GM19025 (cell line): ENCODE data around the gene SGK1.
"Not testable (repeated sequence)": the region's sequence is repeated elsewhere in the genome, so short reads cannot be mapped to it uniquely, and the experiment has no call there.

ENCODE experiments used
- ATAC-seq: cut with Tn5 transposase; IDR thresholded peaks from one replicate; pipeline ENCODE4 v1.9.1; 2021; ENCODE audit warnings: mild to moderate bottlenecking, low read depth, moderate library complexity; ENCODE audit not compliant: unreplicated experiment

The SGK1 gene

GRCh38 chr6:134196568-134197193 is 121.2 kb downstream of the SGK1 start:
- ATAC-seq: no peak

- ATAC-seq: no peak
These were observed 121.9 kb downstream of the SGK1 start for GRCh38 chr6:134195985-134196384.

GRCh38 chr6:134195164-134195906 is 122.6 kb downstream of the SGK1 start:
- no peak for ATAC-seq

GRCh38 chr6:134193536-134194498 is 124.1 kb downstream of the SGK1 start:
- no peak for ATAC-seq

GRCh38 chr6:134192609-134193008 is 125.3 kb downstream of the SGK1 start:
- ATAC-seq: not testable (repeated sequence)

GRCh38 chr6:134190883-134191282 is 127.0 kb downstream of the SGK1 start:
- no peak for ATAC-seq

- ATAC-seq: no peak
These were observed 130.2 kb downstream of the SGK1 start for GRCh38 chr6:134187751-134188150.

- no peak for ATAC-seq
These were observed 130.8 kb downstream of the SGK1 start for GRCh38 chr6:134187154-134187553.

- no peak for ATAC-seq
These were observed 131.6 kb downstream of the SGK1 start for GRCh38 chr6:134186355-134186754.

- no peak for ATAC-seq
These were observed 132.6 kb downstream of the SGK1 start for GRCh38 chr6:134185277-134185676.

GRCh38 chr6:134183844-134184243 is 134.1 kb downstream of the SGK1 start:
- no peak for ATAC-seq

GRCh38 chr6:134182528-134182927 is 135.4 kb downstream of the SGK1 start:
- no peak for ATAC-seq

GRCh38 chr6:134181726-134182125 is 136.2 kb downstream of the SGK1 start:
- ATAC-seq: not testable (repeated sequence)

GRCh38 chr6:134181251-134181650 is 136.7 kb downstream of the SGK1 start:
- ATAC-seq: not testable (repeated sequence)

- not testable (repeated sequence) for ATAC-seq
These were observed 137.4 kb downstream of the SGK1 start for GRCh38 chr6:134180540-134180939.

GRCh38 chr6:134178161-134179044 is 139.5 kb downstream of the SGK1 start:
- peak; percentile 17 for ATAC-seq

GRCh38 chr6:134177753-134178160 is 140.2 kb downstream of the SGK1 start:
- no peak for ATAC-seq

- no peak for ATAC-seq
These were observed 140.7 kb downstream of the SGK1 start for GRCh38 chr6:134177236-134177635.

- ATAC-seq: no peak
These were observed 141.5 kb downstream of the SGK1 start for GRCh38 chr6:134176264-134176975.
